GM12891 (cell line): ENCODE measurements around the gene ACP1.

ENCODE experiments used
- POLR2A ChIP-seq: IDR thresholded peaks from 2 replicates; pipeline ENCODE4 v1.6.1; 2011; ENCODE audit warnings: low read depth, low read length, control low read depth
- TAF1 ChIP-seq: IDR thresholded peaks from 2 replicates; pipeline ENCODE4 v1.6.1; 2011; ENCODE audit warnings: low read depth, low read length, control low read depth

DNA sequence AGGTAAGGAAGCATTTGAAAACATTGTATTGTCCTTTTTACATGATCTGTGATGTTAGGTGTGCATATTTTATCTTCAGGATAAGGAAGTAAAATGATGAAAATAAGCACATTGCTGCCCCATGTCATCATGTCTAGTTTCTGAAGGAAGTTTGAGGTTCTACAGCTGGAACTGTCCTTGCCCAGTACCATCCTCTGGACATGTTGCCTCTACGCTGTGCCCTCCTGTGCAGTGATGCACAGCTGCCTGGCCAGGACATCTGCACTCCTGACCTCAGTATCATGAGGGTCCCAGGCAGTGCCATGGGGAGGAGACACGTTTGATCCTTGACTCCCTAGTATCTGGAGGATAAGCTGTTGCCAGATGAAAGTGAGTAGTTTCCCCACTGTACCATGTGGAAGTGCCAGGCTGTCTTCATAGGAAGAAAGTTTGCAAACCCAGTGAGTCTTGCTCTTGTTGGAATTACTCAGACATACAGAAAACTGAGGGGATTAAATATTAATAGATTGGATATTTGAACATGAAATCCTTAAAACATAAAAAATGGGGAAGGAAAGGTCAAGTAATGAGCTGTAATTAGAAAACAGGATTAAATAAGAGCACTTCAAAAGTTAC lies 13.7 kb downstream of the ACP1 start:
- TF ChIP-seq POLR2A (no peak), TAF1 (no peak)
